Neural cell (in vitro differentiated cells): ENCODE results near the gene SLAIN2. TPM values are rescaled to one million over a fixed set of nuclear protein-coding genes. Genes with fewer than 3 reads are reported as not detected.
A peak's percentile ranks its signal among the peaks of the same experiment; 100 is the strongest.

Source experiments
- H2AFZ ChIP-seq: fragments of 200-600, 300-800 bp; sonication (generic), shearing (Covaris generic); 2 replicates; pipeline ENCODE4 v1.6.0; 2014; ENCODE audit warnings: low read depth, mild to moderate bottlenecking, antibody characterized with exemption, low read length, moderate library complexity
- H3F3A ChIP-seq: fragments of 200-600 bp; shearing (Covaris generic); 2 replicates; pipeline ENCODE4 v1.6.1; 2016; ENCODE audit warnings: mild to moderate bottlenecking, moderate library complexity, mixed read lengths, antibody characterized with exemption, low read length; ENCODE audit not compliant: insufficient read depth, poor library complexity, severe bottlenecking
- H3K27ac ChIP-seq: fragments of 200-600, 300-800 bp; sonication (generic), shearing (Covaris generic); 2 replicates; pipeline ENCODE4 v1.5.1; 2014; ENCODE audit warnings: mild to moderate bottlenecking, low read length, moderate library complexity
- H3K27me3 ChIP-seq: fragments of 300-800, 200-600 bp; sonication (generic), shearing (Covaris generic); 2 replicates; pipeline ENCODE4 v1.6.0; 2014; ENCODE audit warnings: mild to moderate bottlenecking, low read depth, low read length, moderate library complexity; ENCODE audit not compliant: insufficient read depth
- H3K36me3 ChIP-seq: fragments of 300-800, 200-600 bp; sonication (generic), shearing (Covaris generic); 2 replicates; pipeline ENCODE4 v1.5.1; 2014; ENCODE audit warnings: mild to moderate bottlenecking, antibody characterized with exemption, low read length, moderate library complexity; ENCODE audit not compliant: insufficient read depth
- H3K4me2 ChIP-seq: fragments of 300-800, 200-600 bp; sonication (generic), shearing (Covaris generic); 2 replicates; pipeline ENCODE4 v1.6.0; 2014; ENCODE audit warnings: mild to moderate bottlenecking, low read length
- H3K4me3 ChIP-seq: fragments of 300-800, 200-600 bp; sonication (generic), shearing (Covaris generic); 2 replicates; pipeline ENCODE4 v1.5.1; 2014; ENCODE audit warnings: mild to moderate bottlenecking, low read length, moderate library complexity
- H3K79me2 ChIP-seq: fragments of 200-600 bp; shearing (Covaris generic); replicated peaks from 2 replicates; pipeline ENCODE4 v1.6.0; 2014; ENCODE audit warnings: mild to moderate bottlenecking, low read length, moderate library complexity; ENCODE audit not compliant: insufficient read depth
- H3K9ac ChIP-seq: fragments of 300-800, 200-600 bp; sonication (generic), shearing (Covaris generic); 2 replicates; pipeline ENCODE4 v1.6.1; 2016; ENCODE audit warnings: mild to moderate bottlenecking, low read length, mixed read lengths
- H3K9me2 ChIP-seq: fragments of 200-600 bp; shearing (Covaris generic); 2 replicates; pipeline ENCODE4 v1.6.1; 2016; ENCODE audit warnings: mild to moderate bottlenecking, low read length, mixed read lengths; ENCODE audit not compliant: insufficient read depth
- H3K9me3 ChIP-seq: fragments of 200-600, 300-800 bp; sonication (generic), shearing (Covaris generic); 2 replicates; pipeline ENCODE4 v1.6.1; 2016; ENCODE audit warnings: mild to moderate bottlenecking, mixed run types, low read length, moderate library complexity, mixed read lengths
- H4K20me1 ChIP-seq: fragments of 200-600 bp; shearing (Covaris generic); 2 replicates; pipeline ENCODE4 v1.6.1; 2016; ENCODE audit warnings: mild to moderate bottlenecking, mixed run types; ENCODE audit not compliant: insufficient read depth
- EP300 ChIP-seq: fragments of 450-650 bp; conservative IDR thresholded peaks from 2 replicates; pipeline ENCODE4 v1.6.1; 2014; ENCODE audit warnings: antibody characterized with exemption, mild to moderate bottlenecking, moderate library complexity; ENCODE audit not compliant: poor library complexity, severe bottlenecking
- EZH2 ChIP-seq: fragments of 200-600, 300-800 bp; shearing (Covaris generic), sonication (generic); IDR thresholded peaks from 2 replicates; pipeline ENCODE4 v1.6.1; 2014; ENCODE audit warnings: antibody characterized with exemption, low read length, borderline replicate concordance, mild to moderate bottlenecking; ENCODE audit not compliant: insufficient read depth, poor library complexity, severe bottlenecking
- MXI1 ChIP-seq: fragments of 450-650 bp; conservative IDR thresholded peaks from 2 replicates; pipeline ENCODE4 v1.6.1; 2014; ENCODE audit warnings: antibody characterized with exemption, mild to moderate bottlenecking; ENCODE audit not compliant: poor library complexity, severe bottlenecking
- POLR2AphosphoS5 ChIP-seq: IDR thresholded peaks from 2 replicates; pipeline ENCODE4 v1.6.1; 2012
- RAD21 ChIP-seq: fragments of 450-650 bp; conservative IDR thresholded peaks from 2 replicates; pipeline ENCODE4 v1.6.1; 2014; ENCODE audit warnings: antibody characterized with exemption, mild to moderate bottlenecking, moderate library complexity
- SMC3 ChIP-seq: fragments of 450-650 bp; conservative IDR thresholded peaks from 2 replicates; pipeline ENCODE4 v1.6.1; 2014; ENCODE audit warnings: antibody characterized with exemption, mild to moderate bottlenecking, moderate library complexity; ENCODE audit not compliant: poor library complexity
- TAF1 ChIP-seq: IDR thresholded peaks from 2 replicates; pipeline ENCODE4 v1.6.1; 2012; ENCODE audit warnings: low read depth
- polyA plus RNA-seq: library from polyadenylated mRNA; depleted of rRNA; stranded (reverse); fragments of >200 nt; gene quantifications from 2 replicates; pipeline ENCODE4 v1.2.3, GENCODE V29; 2014
- TF ChIP-seq, protein P1 (sequence below): fragments of 450-650 bp; IDR thresholded peaks from 2 replicates; pipeline ENCODE4 v1.5.1; 2014; ENCODE audit warnings: antibody characterized with exemption, mild to moderate bottlenecking, moderate library complexity; ENCODE audit not compliant: poor library complexity, severe bottlenecking
- TF ChIP-seq, protein P2 (sequence below): IDR thresholded peaks from 2 replicates; pipeline ENCODE4 v1.6.1; 2012; ENCODE audit warnings: borderline replicate concordance

SLAIN2 gene
- polyA plus RNA-seq, 1 donor from 2014 or later = 43.2 TPM

DNA sequence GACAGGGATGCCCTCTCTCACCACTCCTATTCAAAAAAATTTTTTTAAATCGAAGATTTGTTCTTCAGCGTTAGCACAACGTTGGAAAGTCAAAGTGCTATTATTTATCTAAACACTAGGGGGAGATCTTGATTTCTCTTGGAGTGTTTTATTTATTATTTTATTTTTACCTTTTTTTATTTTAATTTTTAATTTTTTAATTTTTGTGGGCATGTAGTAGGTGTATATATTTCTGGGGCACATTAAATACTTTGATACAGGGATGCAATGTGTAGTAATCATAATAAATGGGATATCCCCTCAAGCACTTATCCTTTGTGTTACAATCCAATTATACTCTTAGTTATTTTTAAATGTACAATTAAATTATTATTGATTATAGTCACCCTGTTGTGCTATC, 104.4 kb downstream of the SLAIN2 start:
- H3K9me3 ChIP-seq = no peaks in the 10 kb centered on the region
- no peak overlapping the region for H3K4me2 ChIP-seq
- no peaks in the 10 kb centered on the region for H3K27me3 ChIP-seq
- H3K79me2 ChIP-seq = no peaks in the 10 kb centered on the region
- H3F3A ChIP-seq = no peaks in the 10 kb centered on the region
- TF ChIP-seq, protein P1, sequence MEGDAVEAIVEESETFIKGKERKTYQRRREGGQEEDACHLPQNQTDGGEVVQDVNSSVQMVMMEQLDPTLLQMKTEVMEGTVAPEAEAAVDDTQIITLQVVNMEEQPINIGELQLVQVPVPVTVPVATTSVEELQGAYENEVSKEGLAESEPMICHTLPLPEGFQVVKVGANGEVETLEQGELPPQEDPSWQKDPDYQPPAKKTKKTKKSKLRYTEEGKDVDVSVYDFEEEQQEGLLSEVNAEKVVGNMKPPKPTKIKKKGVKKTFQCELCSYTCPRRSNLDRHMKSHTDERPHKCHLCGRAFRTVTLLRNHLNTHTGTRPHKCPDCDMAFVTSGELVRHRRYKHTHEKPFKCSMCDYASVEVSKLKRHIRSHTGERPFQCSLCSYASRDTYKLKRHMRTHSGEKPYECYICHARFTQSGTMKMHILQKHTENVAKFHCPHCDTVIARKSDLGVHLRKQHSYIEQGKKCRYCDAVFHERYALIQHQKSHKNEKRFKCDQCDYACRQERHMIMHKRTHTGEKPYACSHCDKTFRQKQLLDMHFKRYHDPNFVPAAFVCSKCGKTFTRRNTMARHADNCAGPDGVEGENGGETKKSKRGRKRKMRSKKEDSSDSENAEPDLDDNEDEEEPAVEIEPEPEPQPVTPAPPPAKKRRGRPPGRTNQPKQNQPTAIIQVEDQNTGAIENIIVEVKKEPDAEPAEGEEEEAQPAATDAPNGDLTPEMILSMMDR = peak; percentile 50
- TF ChIP-seq RAD21 (peak; percentile 41), POLR2AphosphoS5 (no peak), SMC3 (peak; percentile 32)
- no peak overlapping the region for H3K4me3 ChIP-seq
- H3K9ac ChIP-seq = no peak overlapping the region
- H2AFZ ChIP-seq = no peak overlapping the region
- H4K20me1 ChIP-seq = no peaks in the 10 kb centered on the region
- no peaks in the 10 kb centered on the region for H3K36me3 ChIP-seq
- H3K27ac ChIP-seq = no peak overlapping the region
- H3K9me2 ChIP-seq = no peaks in the 10 kb centered on the region

DNA sequence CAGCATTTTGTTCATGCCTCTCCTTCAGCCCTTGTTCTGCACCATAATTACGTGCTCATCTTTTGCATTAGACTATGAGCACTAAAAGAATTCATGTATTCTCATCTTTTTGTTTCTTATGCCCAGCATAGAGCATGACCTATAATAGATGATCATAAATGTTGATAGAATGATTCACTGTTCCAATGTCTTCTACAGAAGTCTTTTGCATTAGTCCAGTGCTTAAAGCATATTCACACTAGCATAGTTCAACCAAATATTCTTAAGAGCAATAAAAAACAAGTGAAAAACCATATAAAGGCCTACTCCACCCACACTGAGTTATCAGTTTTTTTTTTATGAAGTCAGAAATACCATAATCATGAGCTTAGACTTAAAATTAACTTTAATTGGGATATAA, 105.3 kb downstream of the SLAIN2 start:
- no peak overlapping the region for H3K4me2 ChIP-seq
- H3K27me3 ChIP-seq = no peaks in the 10 kb centered on the region
- TF ChIP-seq POLR2AphosphoS5 (no peak), MXI1 (no peak), EP300 (no peak), EZH2 (no peak), TAF1 (no peak), SMC3 (no peak), RAD21 (no peak)
- TF ChIP-seq, protein P2, sequence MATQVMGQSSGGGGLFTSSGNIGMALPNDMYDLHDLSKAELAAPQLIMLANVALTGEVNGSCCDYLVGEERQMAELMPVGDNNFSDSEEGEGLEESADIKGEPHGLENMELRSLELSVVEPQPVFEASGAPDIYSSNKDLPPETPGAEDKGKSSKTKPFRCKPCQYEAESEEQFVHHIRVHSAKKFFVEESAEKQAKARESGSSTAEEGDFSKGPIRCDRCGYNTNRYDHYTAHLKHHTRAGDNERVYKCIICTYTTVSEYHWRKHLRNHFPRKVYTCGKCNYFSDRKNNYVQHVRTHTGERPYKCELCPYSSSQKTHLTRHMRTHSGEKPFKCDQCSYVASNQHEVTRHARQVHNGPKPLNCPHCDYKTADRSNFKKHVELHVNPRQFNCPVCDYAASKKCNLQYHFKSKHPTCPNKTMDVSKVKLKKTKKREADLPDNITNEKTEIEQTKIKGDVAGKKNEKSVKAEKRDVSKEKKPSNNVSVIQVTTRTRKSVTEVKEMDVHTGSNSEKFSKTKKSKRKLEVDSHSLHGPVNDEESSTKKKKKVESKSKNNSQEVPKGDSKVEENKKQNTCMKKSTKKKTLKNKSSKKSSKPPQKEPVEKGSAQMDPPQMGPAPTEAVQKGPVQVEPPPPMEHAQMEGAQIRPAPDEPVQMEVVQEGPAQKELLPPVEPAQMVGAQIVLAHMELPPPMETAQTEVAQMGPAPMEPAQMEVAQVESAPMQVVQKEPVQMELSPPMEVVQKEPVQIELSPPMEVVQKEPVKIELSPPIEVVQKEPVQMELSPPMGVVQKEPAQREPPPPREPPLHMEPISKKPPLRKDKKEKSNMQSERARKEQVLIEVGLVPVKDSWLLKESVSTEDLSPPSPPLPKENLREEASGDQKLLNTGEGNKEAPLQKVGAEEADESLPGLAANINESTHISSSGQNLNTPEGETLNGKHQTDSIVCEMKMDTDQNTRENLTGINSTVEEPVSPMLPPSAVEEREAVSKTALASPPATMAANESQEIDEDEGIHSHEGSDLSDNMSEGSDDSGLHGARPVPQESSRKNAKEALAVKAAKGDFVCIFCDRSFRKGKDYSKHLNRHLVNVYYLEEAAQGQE = no peak
- TF ChIP-seq, protein P1 = no peak
- H3K36me3 ChIP-seq = no peaks in the 10 kb centered on the region
- no peaks in the 10 kb centered on the region for H4K20me1 ChIP-seq
- no peaks in the 10 kb centered on the region for H3K9me3 ChIP-seq
- H2AFZ ChIP-seq = no peak overlapping the region
- no peak overlapping the region for H3K4me3 ChIP-seq
- no peak overlapping the region for H3K9ac ChIP-seq
- H3K79me2 ChIP-seq = no peaks in the 10 kb centered on the region
- H3F3A ChIP-seq = no peaks in the 10 kb centered on the region
- H3K9me2 ChIP-seq = no peaks in the 10 kb centered on the region
- H3K27ac ChIP-seq = no peak overlapping the region
